Natural killer cell (primary cell): ENCODE results near the gene CES2. TPM values are rescaled to one million over a fixed set of nuclear protein-coding genes. Genes with fewer than 3 reads are reported as not detected.
"Not testable (repeated sequence)": the region's sequence is repeated elsewhere in the genome, so short reads cannot be mapped to it uniquely, and the experiment has no call there.

ENCODE experiments used
- ATAC-seq, 3 donors: fragments of 150-1000 bp in 2 of 3; fragments of 200-7000 bp in 1 of 3; cut with Tn5 transposase; 1 replicate in 1 of 3; 2 replicates in 2 of 3; pipeline ENCODE4 v1.10.0; 2021; ENCODE audit warnings: mild to moderate bottlenecking in 2 of 3, moderate library complexity in 2 of 3
- DNase-seq, 2 donors: peaks; one replicate each; pipeline versions ENCODE4 v3.0.0 to v3.0.0-alpha.2; 2013 to 2021; ENCODE audit warnings: mixed read lengths in 1 of 2
- H3K27ac ChIP-seq: one replicate; pipeline ENCODE4 v1.5.1; 2013; ENCODE audit warnings: mild to moderate bottlenecking, low read length
- H3K27me3 ChIP-seq: one replicate; pipeline ENCODE4 v1.6.1; 2013; ENCODE audit warnings: low read length; ENCODE audit not compliant: control insufficient read depth, insufficient read depth
- H3K36me3 ChIP-seq: one replicate; pipeline ENCODE4 v1.6.1; 2013; ENCODE audit warnings: low read length; ENCODE audit not compliant: control insufficient read depth, insufficient read depth
- H3K4me1 ChIP-seq: one replicate; pipeline ENCODE4 v1.6.1; 2013; ENCODE audit warnings: low read length; ENCODE audit not compliant: control insufficient read depth, insufficient read depth
- H3K4me3 ChIP-seq: one replicate; pipeline ENCODE4 v1.5.1; 2013; ENCODE audit warnings: low read length
- H3K9me3 ChIP-seq: one replicate; pipeline ENCODE4 v1.6.1; 2013; ENCODE audit warnings: low read length; ENCODE audit not compliant: control insufficient read depth, insufficient read depth
- H3K27ac Mint-ChIP-seq, 2 donors: one replicate each; pipeline ENCODE4 v1.8.0; 2022; ENCODE audit warnings: mild to moderate bottlenecking in 2 of 2, mixed read lengths in 2 of 2, moderate library complexity in 1 of 2
- H3K27me3 Mint-ChIP-seq, 2 donors: one replicate each; pipeline ENCODE4 v1.8.0; 2022; ENCODE audit warnings: low read depth in 2 of 2, mixed read lengths in 2 of 2
- H3K36me3 Mint-ChIP-seq: one replicate; pipeline ENCODE4 v1.8.0; 2022; ENCODE audit warnings: mixed read lengths
- H3K4me1 Mint-ChIP-seq, 2 donors: one replicate each; pipeline ENCODE4 v1.8.0; 2022; ENCODE audit warnings: mixed read lengths in 2 of 2
- H3K4me3 Mint-ChIP-seq: one replicate; pipeline ENCODE4 v1.8.0; 2022; ENCODE audit warnings: mild to moderate bottlenecking, moderate library complexity, mixed read lengths
- H3K9me3 Mint-ChIP-seq, 2 donors: one replicate each; pipeline ENCODE4 v1.8.0; 2022; ENCODE audit warnings: mixed read lengths in 2 of 2
- WGBS: methylation state at CpG from one replicate; pipeline ENCODE4 v1.1.7; 2013; ENCODE audit warnings: missing lambda C conversion rate; ENCODE audit not compliant: insufficient coverage; 5-methylcytosine and 5-hydroxymethylcytosine counted together
- intact Hi-C: fragments of 100-400 bp; cut with micrococcal nuclease; formaldehyde crosslinking; loops from one replicate; pipeline ENCODE4 v1.14.2; 2022
- total RNA-seq, 4 donors: library from RNA; stranded (reverse); fragments of 120-200 nt in 1 of 4; gene quantifications; one replicate each; pipeline versions ENCODE4 v1.2.3 to v1.2.4, GENCODE V29; 2013 to 2022
- TF ChIP-seq, protein P1 (sequence below): fragments of 200-600 bp; IDR thresholded peaks from one replicate; pipeline ENCODE4 v1.8.0; 2022; ENCODE audit warnings: antibody characterized with exemption

CES2 gene
- total RNA-seq, 3 donors from 2014 or later (not counting 1 experiment from before 2014, with no cell fraction given), result 26.9 to 33.6 (median 33.1) TPM

DNA sequence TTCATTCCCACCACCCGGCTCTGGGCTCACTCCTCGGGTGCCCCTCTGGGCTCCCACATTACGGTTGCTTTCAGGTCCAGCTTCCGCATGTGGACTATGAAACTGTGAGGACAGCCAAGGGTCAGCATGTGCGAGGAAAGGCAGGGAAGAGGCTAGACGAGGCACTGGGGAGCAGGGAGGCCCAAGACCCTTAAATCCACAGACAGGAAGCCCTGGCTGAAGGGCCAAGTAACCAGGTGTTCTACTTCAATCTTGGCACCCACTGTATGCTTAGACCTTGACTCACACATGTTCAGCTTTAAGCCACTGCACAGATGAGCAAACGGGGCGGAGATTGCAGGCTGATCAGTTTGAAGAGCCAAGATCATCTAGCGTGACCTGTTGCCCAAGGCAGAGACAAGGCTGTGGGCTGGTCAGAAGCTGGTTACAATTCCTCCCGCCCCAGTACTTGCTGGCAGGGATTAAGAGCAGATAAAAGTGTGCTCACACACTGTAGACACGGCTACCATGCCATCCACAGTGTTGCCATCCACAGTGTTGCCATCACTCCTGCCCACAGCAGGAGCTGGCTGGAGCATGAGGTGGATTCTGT is 53.0 kb downstream of the CES2 start, which contains the start of gene CES4A:
Gene CES4A (plus strand): TSS at position 393 of the 592 bp plus-strand sequence. CDS start 184 bp downstream, at position 577.
- intact Hi-C loops, result no loop called here
- H3K27me3 ChIP-seq, result no peaks in the 10 kb centered on the region
- Mint-ChIP-seq H3K27me3 (peaks cover 0 to 4% of the 10 kb centered on the region in 2 donors), H3K4me1 (no peaks in the 10 kb centered on the region), H3K27ac (no peak within 1 kb of the TSS), H3K36me3 (no peaks in the 10 kb centered on the region), H3K9me3 (no peaks in the 10 kb centered on the region), H3K4me3 (no peak within 1 kb of the TSS)
- peaks cover 11% of the 10 kb centered on the region for H3K4me1 ChIP-seq
- no peaks in the 10 kb centered on the region for H3K9me3 ChIP-seq
- 84% methylated on average over 11 of the region's 11 CpGs for WGBS
- no peaks in the 10 kb centered on the region for H3K36me3 ChIP-seq
- DNase-seq (no peak), ATAC-seq (no peak)
- H3K27ac ChIP-seq, result no peak within 1 kb of the TSS
- H3K4me3 ChIP-seq, result no peak within 1 kb of the TSS
- TF ChIP-seq, protein P1, sequence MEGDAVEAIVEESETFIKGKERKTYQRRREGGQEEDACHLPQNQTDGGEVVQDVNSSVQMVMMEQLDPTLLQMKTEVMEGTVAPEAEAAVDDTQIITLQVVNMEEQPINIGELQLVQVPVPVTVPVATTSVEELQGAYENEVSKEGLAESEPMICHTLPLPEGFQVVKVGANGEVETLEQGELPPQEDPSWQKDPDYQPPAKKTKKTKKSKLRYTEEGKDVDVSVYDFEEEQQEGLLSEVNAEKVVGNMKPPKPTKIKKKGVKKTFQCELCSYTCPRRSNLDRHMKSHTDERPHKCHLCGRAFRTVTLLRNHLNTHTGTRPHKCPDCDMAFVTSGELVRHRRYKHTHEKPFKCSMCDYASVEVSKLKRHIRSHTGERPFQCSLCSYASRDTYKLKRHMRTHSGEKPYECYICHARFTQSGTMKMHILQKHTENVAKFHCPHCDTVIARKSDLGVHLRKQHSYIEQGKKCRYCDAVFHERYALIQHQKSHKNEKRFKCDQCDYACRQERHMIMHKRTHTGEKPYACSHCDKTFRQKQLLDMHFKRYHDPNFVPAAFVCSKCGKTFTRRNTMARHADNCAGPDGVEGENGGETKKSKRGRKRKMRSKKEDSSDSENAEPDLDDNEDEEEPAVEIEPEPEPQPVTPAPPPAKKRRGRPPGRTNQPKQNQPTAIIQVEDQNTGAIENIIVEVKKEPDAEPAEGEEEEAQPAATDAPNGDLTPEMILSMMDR, result no peak

DNA sequence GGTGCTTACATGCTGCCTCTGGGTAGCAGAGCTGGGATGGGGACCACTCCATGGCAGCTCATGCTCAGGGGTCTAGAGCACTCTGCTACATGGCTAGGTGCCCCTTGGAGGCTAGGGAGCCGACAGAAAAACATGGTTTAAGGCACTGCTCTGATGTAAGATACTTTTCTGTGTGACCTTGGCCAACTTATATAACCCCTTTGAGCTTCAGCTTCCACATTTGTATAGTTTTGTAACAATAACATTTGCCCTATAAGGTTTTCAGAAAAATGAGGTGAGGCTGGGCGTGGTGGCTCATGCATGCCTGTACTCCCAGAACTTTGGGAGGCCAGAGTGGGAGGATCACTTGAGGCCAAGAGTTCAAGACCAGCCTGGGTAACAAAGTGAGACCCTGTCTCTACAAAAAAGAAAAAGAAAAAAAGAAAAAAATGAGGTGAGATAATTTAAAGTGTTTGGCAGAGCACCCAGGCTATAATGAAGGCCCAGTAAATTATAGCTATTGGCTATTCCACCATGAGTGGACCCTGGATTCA is 56.3 kb downstream of the CES2 start:
- Histone ChIP-seq H3K36me3 (no peaks in the 10 kb centered on the region), H3K4me1 (no peaks in the 10 kb centered on the region), H3K27me3 (no peaks in the 10 kb centered on the region), H3K9me3 (no peaks in the 10 kb centered on the region), H3K4me3 (no peak overlapping the region), H3K27ac (no peak overlapping the region)
- ATAC-seq, result no peak
- Mint-ChIP-seq H3K36me3 (no peaks in the 10 kb centered on the region), H3K9me3 (no peaks in the 10 kb centered on the region), H3K27me3 (peaks cover 0 to 4% of the 10 kb centered on the region in 2 donors), H3K4me1 (no peaks in the 10 kb centered on the region), H3K27ac (no peak overlapping the region), H3K4me3 (no peak overlapping the region)
- TF ChIP-seq, protein P1, result no peak
- WGBS, result 79% methylated on average over 2 of the region's 2 CpGs
- intact Hi-C loops, result no loop called here
- no peak for DNase-seq

DNA sequence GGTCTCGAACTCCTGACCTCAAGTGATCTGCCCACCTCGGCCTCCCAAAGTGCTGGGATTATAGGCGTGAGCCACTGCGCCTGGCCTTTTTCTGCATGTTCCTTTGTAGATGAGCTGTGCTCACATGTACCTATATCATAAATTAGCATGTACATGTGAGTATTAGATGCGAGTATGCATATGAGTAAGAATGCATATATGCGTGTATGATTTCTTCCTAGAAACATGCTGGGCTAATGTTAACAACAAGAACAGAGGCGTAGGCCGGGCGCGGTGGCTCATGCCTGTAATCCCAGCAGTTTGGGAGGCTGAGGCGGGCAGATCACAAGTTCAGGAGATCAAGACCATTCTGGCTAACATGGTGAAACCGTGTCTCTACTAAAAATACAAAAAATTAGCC is 58.2 kb downstream of the CES2 start:
- DNase-seq, H3K27me3 ChIP-seq, intact Hi-C loops, H3K27me3 Mint-ChIP-seq, H3K4me1 ChIP-seq, H3K27ac ChIP-seq, H3K4me1 Mint-ChIP-seq, H3K9me3 Mint-ChIP-seq, H3K9me3 ChIP-seq, ATAC-seq, H3K4me3 ChIP-seq, H3K4me3 Mint-ChIP-seq, H3K36me3 ChIP-seq, H3K27ac Mint-ChIP-seq, H3K36me3 Mint-ChIP-seq: not testable (repeated sequence)
- WGBS, result 94% methylated on average over 10 of the region's 12 CpGs

Other genes starting within 250 kb of the CES2 start
- 1 to 10 TPM in 1 of 3 donors, under 1 TPM in 2; 0.61 to 1.4 (median 0.85) TPM for gene CMTM4, start 238.8 kb upstream of the CES2 start, total RNA-seq
- gene DYNC1LI2, start 183.9 kb upstream of the CES2 start, total RNA-seq, result 100 to 1,000 TPM; 105 to 115 (median 110) TPM
- gene TERB1, start 133.9 kb upstream of the CES2 start, total RNA-seq, result 1 to 10 TPM in 1 of 3 donors, under 1 TPM in 2; 0.33 to 1.0 (median 0.66) TPM
- gene NAE1, start 104.5 kb upstream of the CES2 start, total RNA-seq, result 10 to 100 TPM; 77.3 to 97.0 (median 78.5) TPM
- gene CA7, start 91.1 kb upstream of the CES2 start, total RNA-seq, result not detected
- 10 to 100 TPM; 10.2 to 16.5 (median 11.0) TPM for gene PDP2, start 55.0 kb upstream of the CES2 start, total RNA-seq
- gene CDH16, start 16.6 kb upstream of the CES2 start, total RNA-seq, result not detected
- gene RRAD, start 10.0 kb upstream of the CES2 start, total RNA-seq, result 1 to 10 TPM; 1.8 to 4.5 (median 2.8) TPM
- gene CIAO2B, start 1.1 kb upstream of the CES2 start, total RNA-seq, result 10 to 100 TPM; 57.2 to 62.8 (median 60.0) TPM
- gene CES3, start 25.8 kb downstream of the CES2 start, total RNA-seq, result under 1 TPM; 0.19 to 0.95 (median 0.27) TPM
- 1 to 10 TPM; 7.5 to 9.0 (median 8.8) TPM for gene CES4A, start 53.1 kb downstream of the CES2 start, total RNA-seq
- gene CBFB, start 93.6 kb downstream of the CES2 start, total RNA-seq, result 100 to 1,000 TPM in 1 of 3 donors, 10 to 100 TPM in 2; 96.1 to 102 (median 97.2) TPM
- gene PHAF1, start 174.4 kb downstream of the CES2 start, total RNA-seq, result 10 to 100 TPM; 17.0 to 22.4 (median 22.0) TPM
- 1 to 10 TPM in 2 of 3 donors, under 1 TPM in 1; 0.80 to 1.3 (median 1.0) TPM for gene B3GNT9, start 215.5 kb downstream of the CES2 start, total RNA-seq
- gene TRADD, start 224.4 kb downstream of the CES2 start, total RNA-seq, result 10 to 100 TPM; 15.2 to 27.5 (median 26.8) TPM
- gene FBXL8, start 224.4 kb downstream of the CES2 start, total RNA-seq, result 1 to 10 TPM; 5.2 to 8.3 (median 6.3) TPM
- gene HSF4, start 229.2 kb downstream of the CES2 start, total RNA-seq, result 1 to 10 TPM; 6.9 to 8.3 (median 7.3) TPM
- gene NOL3, start 235.0 kb downstream of the CES2 start, total RNA-seq, result 1 to 10 TPM in 2 of 3 donors, under 1 TPM in 1; 0.88 to 1.3 (median 1.3) TPM
- 10 to 100 TPM in 2 of 3 donors, 1 to 10 TPM in 1; 7.2 to 12.6 (median 10.9) TPM for gene MATCAP1, start 248.4 kb downstream of the CES2 start, total RNA-seq